K562 (cell line): ENCODE data around the gene IL34. TPM values are rescaled to one million over a fixed set of nuclear protein-coding genes. Genes with fewer than 3 reads are reported as not detected.

Experiments
- CCNT2 ChIP-seq: IDR thresholded peaks from 2 replicates; pipeline ENCODE4 v1.6.1; 2011; ENCODE audit warnings: borderline replicate concordance, low read depth, mild to moderate bottlenecking, moderate library complexity, mixed read lengths, low read length; ENCODE audit not compliant: insufficient read length; ENCODE audit errors: extremely low read depth
- CHD1 ChIP-seq: fragments of 200-600 bp; sonication (generic); IDR thresholded peaks from one replicate; pipeline ENCODE4 v1.6.1; 2012; ENCODE audit warnings: mild to moderate bottlenecking, moderate library complexity, low read length, inconsistent platforms
- FOXM1 ChIP-seq, 2 experiments: fragments of 450-650 bp in 1 of 2; sonication (generic) in 1 of 2; formaldehyde crosslinking in 1 of 2; IDR thresholded peaks; 2 replicates each; pipeline versions ENCODE4 v1.6.1 to v1.9.0; 2017 to 2022; ENCODE audit warnings: low read depth in 2 of 2, mild to moderate bottlenecking in 2 of 2, missing genetic modification reagents in 1 of 2, moderate library complexity in 1 of 2
- GTF2A2 ChIP-seq: IDR thresholded peaks from 2 replicates; pipeline ENCODE4 v1.6.1; 2016; ENCODE audit warnings: mild to moderate bottlenecking, missing genetic modification characterization, missing compliant biosample characterization
- HMGN3 ChIP-seq: IDR thresholded peaks from 2 replicates; pipeline ENCODE4 v1.6.1; 2011; ENCODE audit warnings: borderline replicate concordance, low read depth, mild to moderate bottlenecking, mixed read lengths, low read length; ENCODE audit not compliant: insufficient read length; ENCODE audit errors: extremely low read depth
- PHF8 ChIP-seq: fragments of 200-600 bp; sonication (generic); IDR thresholded peaks from 2 replicates; pipeline ENCODE4 v1.6.1; 2012; ENCODE audit warnings: mixed run types, mild to moderate bottlenecking, inconsistent platforms, low read length, moderate library complexity, borderline replicate concordance
- POLR2G ChIP-seq: fragments of 200-400 bp; formaldehyde crosslinking; IDR thresholded peaks from 2 replicates; pipeline ENCODE4 v1.6.1; 2017; ENCODE audit warnings: low read depth, mild to moderate bottlenecking, antibody characterized with exemption, low read length, moderate library complexity
- POLR3G ChIP-seq: IDR thresholded peaks from 2 replicates; pipeline ENCODE4 v1.6.1; 2011; ENCODE audit not compliant: insufficient read length, insufficient replicate concordance; ENCODE audit errors: extremely low read depth
- RBFOX2 ChIP-seq: fragments of 200-400 bp; formaldehyde crosslinking; IDR thresholded peaks from 2 replicates; pipeline ENCODE4 v1.6.1; 2017; ENCODE audit warnings: low read depth, mild to moderate bottlenecking, low read length, moderate library complexity
- RFX7 ChIP-seq: fragments of 250-450 bp; sonication (Bioruptor Pico); IDR thresholded peaks from 2 replicates; pipeline ENCODE4 v1.5.1; 2021; ENCODE audit warnings: mild to moderate bottlenecking
- SMAD4 ChIP-seq: fragments of 250-450 bp; sonication (Bioruptor Pico); conservative IDR thresholded peaks from 2 replicates; pipeline ENCODE4 v1.8.0; 2021; ENCODE audit warnings: inconsistent platforms, mild to moderate bottlenecking, moderate library complexity
- polyA plus RNA-seq, 8 experiments: library from polyadenylated mRNA; depleted of rRNA in 4 of 8; stranded (reverse) in 5 of 8; unstranded in 3 of 8; fragments of >200 nt; fragmentation: Nextera tagmentation in 2 of 8; fragmentation: Illumina TruSeq in 1 of 8; extraction: Ambion mirVana in 2 of 8; extraction: Trizol in 1 of 8; gene quantifications; 2 replicates each; pipeline versions ENCODE4 v1.2.1 to v1.2.3, GENCODE V29; 2011 to 2014; ENCODE audit warnings: inconsistent platforms in 1 of 8, missing spikeins in 1 of 8
- total RNA-seq, 7 experiments: library from RNA; depleted of rRNA in 6 of 7; stranded (reverse); fragments of >200 nt in 6 of 7; fragmentation: Illumina TruSeq in 2 of 7; extraction: Trizol in 2 of 7; gene quantifications; 2 replicates each; pipeline versions ENCODE4 v1.2.1 to v1.2.3, GENCODE V29; 2011 to 2021; ENCODE audit warnings: low replicate concordance in 1 of 7
- TF ChIP-seq, protein P1 (sequence below): fragments of 450-650 bp; formaldehyde crosslinking; IDR thresholded peaks from 2 replicates; pipeline ENCODE4 v1.4.0; 2020; ENCODE audit warnings: mild to moderate bottlenecking, moderate library complexity
- TF ChIP-seq, protein P2 (sequence below): sonication (generic); formaldehyde crosslinking; IDR thresholded peaks from 2 replicates; pipeline ENCODE4 v1.9.0; 2022; ENCODE audit warnings: mild to moderate bottlenecking, missing genetic modification reagents
- TF ChIP-seq, protein P3 (sequence below): fragments of 250-450 bp; sonication (Bioruptor Pico); IDR thresholded peaks from 2 replicates; pipeline ENCODE4 v1.9.0; 2021; ENCODE audit warnings: mild to moderate bottlenecking, inconsistent platforms
- TF ChIP-seq, protein P4 (sequence below), 2 experiments: IDR thresholded peaks; 2 replicates each; pipeline ENCODE4 v1.6.1; 2012; ENCODE audit warnings: improper control_type of control experiment in 2 of 2, low read depth in 2 of 2, low read length in 2 of 2, borderline replicate concordance in 1 of 2
- TF ChIP-seq, protein P5 (sequence below): sonication (generic); formaldehyde crosslinking; IDR thresholded peaks from 2 replicates; pipeline ENCODE4 v1.8.1; 2023; ENCODE audit warnings: mild to moderate bottlenecking, missing genetic modification reagents

Gene IL34
- total and polyA plus RNA-seq, 9 of the 15 experiments (the other 6 are each of a cell fraction or from before 2014, with no cell fraction given): 0.07 to 0.18 (median 0.10) TPM; not detected in 6

DNA sequence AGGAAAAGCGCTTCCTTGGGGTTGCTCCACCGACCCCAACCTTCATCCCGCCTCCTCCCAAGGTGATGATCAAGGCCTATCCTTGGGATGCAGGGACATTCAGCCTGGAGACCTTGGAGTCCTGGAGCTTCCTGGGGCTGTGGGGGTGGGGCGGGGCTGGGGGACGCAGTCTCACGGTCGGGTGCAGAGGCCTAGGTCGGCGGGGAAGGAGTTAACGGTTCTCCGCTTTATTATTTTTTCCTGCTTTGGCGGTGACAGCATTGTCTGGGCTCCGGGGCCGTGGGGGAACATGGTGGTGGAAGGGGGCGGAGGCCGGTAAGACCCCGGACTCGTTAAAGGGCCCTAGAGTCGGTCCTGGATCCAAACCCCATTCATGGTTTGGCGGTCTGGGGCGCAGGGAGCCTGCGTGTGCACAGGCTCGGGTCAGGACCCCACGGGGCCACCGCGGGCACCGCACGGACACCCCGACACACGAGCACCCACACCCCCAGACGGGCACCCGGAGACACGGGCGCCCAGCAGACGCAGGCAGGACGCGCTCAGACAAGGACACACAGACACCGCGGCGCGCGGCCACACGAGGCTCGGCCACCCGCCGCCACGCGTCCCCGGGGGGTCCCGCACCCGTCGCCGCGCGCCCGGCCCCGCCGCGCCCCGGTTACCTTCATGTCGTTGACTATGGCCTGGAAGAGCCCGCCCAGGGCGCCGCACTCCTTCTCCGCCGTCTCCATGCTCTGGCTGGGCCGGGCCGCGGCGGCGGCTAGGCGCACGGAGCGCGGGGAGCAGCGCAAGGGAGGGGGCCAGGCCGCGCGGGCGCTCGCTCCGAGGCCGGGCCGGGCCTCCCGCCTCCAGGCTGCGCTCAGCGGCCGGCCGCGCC, 38.9 kb downstream of the IL34 start (continued):
- TF ChIP-seq POLR2G (peak; percentile 78), HMGN3 (peak; percentile 20), CHD1 (peak; percentile 44), RBFOX2 (peak; percentile 68), RFX7 (no peak), PHF8 (peak; percentile 59; the same call in 1 of the 2 replicates), POLR3G (no peak), GTF2A2 (tag) (no peak), CCNT2 (peak; percentile 10), SMAD4 (peak; percentile 57), FOXM1 (IDR thresholded peaks at IDR 0.05; ENCODE audit: low read depth) (no peak), FOXM1 (CRISPR knock-in tag; IDR thresholded peaks at IDR 0.05; ENCODE audit: low read depth) (no peak)
- TF ChIP-seq, protein P1, sequence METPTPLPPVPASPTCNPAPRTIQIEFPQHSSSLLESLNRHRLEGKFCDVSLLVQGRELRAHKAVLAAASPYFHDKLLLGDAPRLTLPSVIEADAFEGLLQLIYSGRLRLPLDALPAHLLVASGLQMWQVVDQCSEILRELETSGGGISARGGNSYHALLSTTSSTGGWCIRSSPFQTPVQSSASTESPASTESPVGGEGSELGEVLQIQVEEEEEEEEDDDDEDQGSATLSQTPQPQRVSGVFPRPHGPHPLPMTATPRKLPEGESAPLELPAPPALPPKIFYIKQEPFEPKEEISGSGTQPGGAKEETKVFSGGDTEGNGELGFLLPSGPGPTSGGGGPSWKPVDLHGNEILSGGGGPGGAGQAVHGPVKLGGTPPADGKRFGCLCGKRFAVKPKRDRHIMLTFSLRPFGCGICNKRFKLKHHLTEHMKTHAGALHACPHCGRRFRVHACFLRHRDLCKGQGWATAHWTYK (CRISPR knock-in tag): 0 out of 2 replicates have a peak, but pooled peaks have one; percentile 46
- TF ChIP-seq, protein P2, sequence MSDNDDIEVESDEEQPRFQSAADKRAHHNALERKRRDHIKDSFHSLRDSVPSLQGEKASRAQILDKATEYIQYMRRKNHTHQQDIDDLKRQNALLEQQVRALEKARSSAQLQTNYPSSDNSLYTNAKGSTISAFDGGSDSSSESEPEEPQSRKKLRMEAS: peak; percentile 30; the same call in 1 of the 2 replicates
- TF ChIP-seq, protein P3, sequence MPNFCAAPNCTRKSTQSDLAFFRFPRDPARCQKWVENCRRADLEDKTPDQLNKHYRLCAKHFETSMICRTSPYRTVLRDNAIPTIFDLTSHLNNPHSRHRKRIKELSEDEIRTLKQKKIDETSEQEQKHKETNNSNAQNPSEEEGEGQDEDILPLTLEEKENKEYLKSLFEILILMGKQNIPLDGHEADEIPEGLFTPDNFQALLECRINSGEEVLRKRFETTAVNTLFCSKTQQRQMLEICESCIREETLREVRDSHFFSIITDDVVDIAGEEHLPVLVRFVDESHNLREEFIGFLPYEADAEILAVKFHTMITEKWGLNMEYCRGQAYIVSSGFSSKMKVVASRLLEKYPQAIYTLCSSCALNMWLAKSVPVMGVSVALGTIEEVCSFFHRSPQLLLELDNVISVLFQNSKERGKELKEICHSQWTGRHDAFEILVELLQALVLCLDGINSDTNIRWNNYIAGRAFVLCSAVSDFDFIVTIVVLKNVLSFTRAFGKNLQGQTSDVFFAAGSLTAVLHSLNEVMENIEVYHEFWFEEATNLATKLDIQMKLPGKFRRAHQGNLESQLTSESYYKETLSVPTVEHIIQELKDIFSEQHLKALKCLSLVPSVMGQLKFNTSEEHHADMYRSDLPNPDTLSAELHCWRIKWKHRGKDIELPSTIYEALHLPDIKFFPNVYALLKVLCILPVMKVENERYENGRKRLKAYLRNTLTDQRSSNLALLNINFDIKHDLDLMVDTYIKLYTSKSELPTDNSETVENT: peak; percentile 42; the same call in 1 of the 2 replicates
- TF ChIP-seq, protein P4, sequence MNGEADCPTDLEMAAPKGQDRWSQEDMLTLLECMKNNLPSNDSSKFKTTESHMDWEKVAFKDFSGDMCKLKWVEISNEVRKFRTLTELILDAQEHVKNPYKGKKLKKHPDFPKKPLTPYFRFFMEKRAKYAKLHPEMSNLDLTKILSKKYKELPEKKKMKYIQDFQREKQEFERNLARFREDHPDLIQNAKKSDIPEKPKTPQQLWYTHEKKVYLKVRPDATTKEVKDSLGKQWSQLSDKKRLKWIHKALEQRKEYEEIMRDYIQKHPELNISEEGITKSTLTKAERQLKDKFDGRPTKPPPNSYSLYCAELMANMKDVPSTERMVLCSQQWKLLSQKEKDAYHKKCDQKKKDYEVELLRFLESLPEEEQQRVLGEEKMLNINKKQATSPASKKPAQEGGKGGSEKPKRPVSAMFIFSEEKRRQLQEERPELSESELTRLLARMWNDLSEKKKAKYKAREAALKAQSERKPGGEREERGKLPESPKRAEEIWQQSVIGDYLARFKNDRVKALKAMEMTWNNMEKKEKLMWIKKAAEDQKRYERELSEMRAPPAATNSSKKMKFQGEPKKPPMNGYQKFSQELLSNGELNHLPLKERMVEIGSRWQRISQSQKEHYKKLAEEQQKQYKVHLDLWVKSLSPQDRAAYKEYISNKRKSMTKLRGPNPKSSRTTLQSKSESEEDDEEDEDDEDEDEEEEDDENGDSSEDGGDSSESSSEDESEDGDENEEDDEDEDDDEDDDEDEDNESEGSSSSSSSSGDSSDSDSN (IDR thresholded peaks at IDR 0.05; ENCODE audit: borderline replicate concordance in 1 of 2, low read depth in 2 of 2, low read length in 2 of 2): peak in 1 of 2 experiments; percentile 69; a peak in 2 of 4 replicates
- TF ChIP-seq, protein P5, sequence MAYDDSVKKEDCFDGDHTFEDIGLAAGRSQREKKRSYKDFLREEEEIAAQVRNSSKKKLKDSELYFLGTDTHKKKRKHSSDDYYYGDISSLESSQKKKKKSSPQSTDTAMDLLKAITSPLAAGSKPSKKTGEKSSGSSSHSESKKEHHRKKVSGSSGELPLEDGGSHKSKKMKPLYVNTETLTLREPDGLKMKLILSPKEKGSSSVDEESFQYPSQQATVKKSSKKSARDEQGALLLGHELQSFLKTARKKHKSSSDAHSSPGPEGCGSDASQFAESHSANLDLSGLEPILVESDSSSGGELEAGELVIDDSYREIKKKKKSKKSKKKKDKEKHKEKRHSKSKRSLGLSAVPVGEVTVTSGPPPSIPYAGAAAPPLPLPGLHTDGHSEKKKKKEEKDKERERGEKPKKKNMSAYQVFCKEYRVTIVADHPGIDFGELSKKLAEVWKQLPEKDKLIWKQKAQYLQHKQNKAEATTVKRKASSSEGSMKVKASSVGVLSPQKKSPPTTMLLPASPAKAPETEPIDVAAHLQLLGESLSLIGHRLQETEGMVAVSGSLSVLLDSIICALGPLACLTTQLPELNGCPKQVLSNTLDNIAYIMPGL (CRISPR knock-in tag): 0 out of 2 replicates have a peak, but pooled peaks have one; percentile 24
